A673 (cell line): ENCODE measurements around the gene ADGRF1. TPM values are rescaled to one million over a fixed set of nuclear protein-coding genes. Genes with fewer than 3 reads are reported as not detected.

Experiments
- BruUV-seq: library from RNA; stranded (reverse); fragments of 400-500 nt; replicated peaks from 2 replicates; lab custom pipeline; 2021; lab: Mats Ljungman, UMichigan
- CTCF ChIA-PET: fragments of 300-600 bp; sonication (Branson Sonifier 250); formaldehyde crosslinking; loops from one replicate; lab custom pipeline; 2022; ENCODE audit warnings: antibody characterized with exemption; lab: Charles Lee
- POLR2A ChIA-PET: fragments of 300-600 bp; sonication (Branson Sonifier 250); formaldehyde crosslinking; loops from one replicate; lab custom pipeline; 2022; ENCODE audit warnings: antibody characterized with exemption; ENCODE audit not compliant: low non-redundant PET; lab: Charles Lee
- DNase-seq: peaks from one replicate; pipeline ENCODE4 v3.0.0-alpha.2; 2015; ENCODE audit warnings: low spot score
- H3K27ac ChIP-seq: fragments of 200-600 bp; sonication (generic); 2 replicates; pipeline ENCODE4 v1.5.1; 2016; ENCODE audit warnings: mixed run types, low read depth, mild to moderate bottlenecking, mixed read lengths, antibody characterized with exemption, low read length; ENCODE audit not compliant: poor library complexity, severe bottlenecking
- H3K27me3 ChIP-seq: fragments of 200-600 bp; sonication (generic); replicated peaks from 2 replicates; pipeline ENCODE4 v1.6.1; 2017; ENCODE audit warnings: mixed run types, low read depth, mild to moderate bottlenecking, mixed read lengths, antibody characterized with exemption, low read length; ENCODE audit not compliant: insufficient read depth, poor library complexity
- H3K36me3 ChIP-seq: fragments of 200-600 bp; sonication (generic); 2 replicates; pipeline ENCODE4 v1.6.1; 2016; ENCODE audit warnings: mixed run types, mild to moderate bottlenecking, mixed read lengths, antibody characterized with exemption, low read length; ENCODE audit not compliant: insufficient read depth, poor library complexity, severe bottlenecking
- H3K4me1 ChIP-seq: fragments of 200-600 bp; sonication (generic); 2 replicates; pipeline ENCODE4 v1.6.1; 2017; ENCODE audit warnings: mixed run types, mild to moderate bottlenecking, mixed read lengths, antibody characterized with exemption, low read length; ENCODE audit not compliant: insufficient read depth, poor library complexity, severe bottlenecking
- H3K4me3 ChIP-seq: fragments of 200-600 bp; sonication (generic); 2 replicates; pipeline ENCODE4 v1.5.1; 2016; ENCODE audit warnings: low read depth, mixed run types, mild to moderate bottlenecking, mixed read lengths, low read length; ENCODE audit not compliant: poor library complexity, severe bottlenecking
- H3K9me3 ChIP-seq: fragments of 200-600 bp; sonication (generic); 2 replicates; pipeline ENCODE4 v1.6.1; 2016; ENCODE audit warnings: mixed run types, low read depth, mild to moderate bottlenecking, mixed read lengths, antibody characterized with exemption, low read length; ENCODE audit not compliant: poor library complexity, severe bottlenecking
- EZH2 ChIP-seq: fragments of 200-600 bp; sonication (generic); IDR thresholded peaks from 2 replicates; pipeline ENCODE4 v1.6.1; 2017; ENCODE audit warnings: borderline replicate concordance, low read depth, mild to moderate bottlenecking, mixed read lengths, antibody characterized with exemption, low read length; ENCODE audit not compliant: poor library complexity, severe bottlenecking
- intact Hi-C: fragments of 100-400 bp; cut with micrococcal nuclease; formaldehyde crosslinking; loops from one replicate; pipeline ENCODE4 v1.10.0; 2022; ENCODE audit not compliant: unreplicated experiment
- total RNA-seq: library from RNA; stranded (reverse); gene quantifications from 2 replicates; pipeline ENCODE4 v1.2.3, GENCODE V29; 2021
- TF ChIP-seq, protein P1 (sequence below): fragments of 300-800, 200-600 bp; sonication (generic); conservative IDR thresholded peaks from 2 replicates; pipeline ENCODE4 v1.5.1; 2017; ENCODE audit warnings: low read depth, mild to moderate bottlenecking, antibody characterized with exemption, low read length, moderate library complexity, mixed read lengths

ADGRF1 gene
- total RNA-seq, 1 experiment from 2014 or later = not detected

DNA sequence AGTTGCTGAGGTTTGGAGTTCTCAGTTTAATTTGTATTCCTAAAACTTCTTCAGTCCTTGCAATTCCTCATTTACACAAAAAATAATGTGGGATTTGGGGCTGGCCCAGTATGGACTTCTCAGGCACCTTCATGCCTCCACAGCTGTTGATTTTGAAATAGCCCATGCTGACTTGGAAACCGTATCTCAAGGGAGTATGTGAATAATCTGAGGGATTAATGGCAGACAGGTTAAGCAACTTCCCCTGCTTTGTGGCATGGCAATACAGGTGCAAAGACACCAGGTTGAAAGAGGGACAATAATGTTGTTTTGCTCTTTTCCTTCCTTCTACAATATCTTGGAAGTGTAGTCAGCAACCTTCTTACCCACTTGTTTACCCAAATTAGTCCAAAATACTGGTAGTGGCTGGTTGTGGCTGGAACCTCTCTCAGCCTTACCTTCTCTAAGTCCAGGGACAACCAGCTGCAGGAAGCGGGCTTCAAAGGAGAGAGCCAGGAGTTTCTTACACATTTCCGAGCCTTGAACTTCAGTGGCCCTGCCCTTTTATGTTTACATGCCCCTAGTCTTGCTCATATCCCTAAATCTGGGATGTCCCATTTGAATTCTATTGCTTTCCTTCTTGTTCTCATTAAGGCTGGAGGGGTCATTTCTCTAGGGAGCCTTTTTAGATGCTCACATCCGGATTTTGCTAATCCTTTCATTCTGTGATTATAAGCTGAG lies 44.1 kb upstream of the ADGRF1 start:
- Histone ChIP-seq H3K4me3 (no peak overlapping the region), H3K27ac (no peak overlapping the region), H3K9me3 (no peaks in the 10 kb centered on the region), H3K27me3 (no peaks in the 10 kb centered on the region), H3K4me1 (peaks cover 17% of the 10 kb centered on the region), H3K36me3 (no peaks in the 10 kb centered on the region)
- TF ChIP-seq, protein P1, sequence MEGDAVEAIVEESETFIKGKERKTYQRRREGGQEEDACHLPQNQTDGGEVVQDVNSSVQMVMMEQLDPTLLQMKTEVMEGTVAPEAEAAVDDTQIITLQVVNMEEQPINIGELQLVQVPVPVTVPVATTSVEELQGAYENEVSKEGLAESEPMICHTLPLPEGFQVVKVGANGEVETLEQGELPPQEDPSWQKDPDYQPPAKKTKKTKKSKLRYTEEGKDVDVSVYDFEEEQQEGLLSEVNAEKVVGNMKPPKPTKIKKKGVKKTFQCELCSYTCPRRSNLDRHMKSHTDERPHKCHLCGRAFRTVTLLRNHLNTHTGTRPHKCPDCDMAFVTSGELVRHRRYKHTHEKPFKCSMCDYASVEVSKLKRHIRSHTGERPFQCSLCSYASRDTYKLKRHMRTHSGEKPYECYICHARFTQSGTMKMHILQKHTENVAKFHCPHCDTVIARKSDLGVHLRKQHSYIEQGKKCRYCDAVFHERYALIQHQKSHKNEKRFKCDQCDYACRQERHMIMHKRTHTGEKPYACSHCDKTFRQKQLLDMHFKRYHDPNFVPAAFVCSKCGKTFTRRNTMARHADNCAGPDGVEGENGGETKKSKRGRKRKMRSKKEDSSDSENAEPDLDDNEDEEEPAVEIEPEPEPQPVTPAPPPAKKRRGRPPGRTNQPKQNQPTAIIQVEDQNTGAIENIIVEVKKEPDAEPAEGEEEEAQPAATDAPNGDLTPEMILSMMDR = no peak
- TF ChIP-seq EZH2 = no peak
- ChIA-PET CTCF (no interaction called here), POLR2A (no interaction called here)
- BruUV-seq = no TSS peak
- intact Hi-C loops = no loop called here
- no peak for DNase-seq

DNA sequence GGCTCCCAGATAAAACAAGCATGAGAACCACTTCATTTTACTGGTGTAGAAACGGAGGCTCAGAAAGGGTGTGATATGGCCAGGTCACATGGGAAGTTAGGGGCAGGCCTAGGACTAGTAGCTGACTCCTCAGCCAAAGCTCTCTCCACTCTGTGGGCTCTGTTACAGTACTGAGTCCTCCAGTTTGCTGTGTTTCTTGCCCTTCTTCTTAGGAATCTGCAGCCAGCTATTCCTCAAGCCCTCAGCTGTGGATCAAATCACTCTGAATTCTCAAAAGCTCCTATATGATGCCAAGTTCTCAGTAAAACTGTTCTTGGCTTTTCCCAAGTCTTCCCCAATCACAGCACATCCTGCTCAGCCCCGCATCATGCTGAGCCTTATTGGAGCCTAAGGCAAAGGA lies 42.5 kb upstream of the ADGRF1 start:
- CTCF ChIA-PET = no interaction called here
- intact Hi-C loops = no loop called here

DNA sequence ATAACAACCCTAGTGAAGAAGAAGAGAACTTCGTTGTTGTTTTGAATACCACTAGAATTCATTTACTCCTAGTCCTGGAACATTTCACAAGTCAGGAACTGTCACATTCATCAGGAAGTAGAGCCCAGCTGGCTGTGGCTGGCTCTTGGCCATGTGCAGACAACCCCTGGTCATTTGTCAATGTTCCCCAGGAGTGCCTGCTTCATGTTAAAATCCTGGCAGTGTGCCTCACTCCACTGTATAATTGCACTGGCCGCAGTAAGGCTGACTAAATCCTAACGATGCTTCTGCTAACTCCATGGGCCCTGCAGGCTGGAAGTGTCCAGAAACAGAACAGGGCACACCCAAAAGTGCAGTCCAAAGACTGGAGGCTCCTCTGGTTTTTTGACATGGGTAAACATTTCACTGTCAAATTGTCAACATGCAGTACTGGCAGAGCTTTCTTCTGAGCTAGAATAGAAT lies 41.5 kb upstream of the ADGRF1 start:
- H3K4me1 ChIP-seq = peaks cover 17% of the 10 kb centered on the region
- BruUV-seq = no TSS peak
- H3K36me3 ChIP-seq = no peaks in the 10 kb centered on the region
- TF ChIP-seq, protein P1 = no peak
- no peak for TF ChIP-seq EZH2
- H3K27me3 ChIP-seq = no peaks in the 10 kb centered on the region
- peak; percentile 85 for DNase-seq
- ChIA-PET POLR2A (no interaction called here), CTCF (interaction anchor here (2.1 kb wide), 1 partner anchor 13 kb away, joined by 5 read pairs; no protein-coding TSS in a partner anchor)
- H3K27ac ChIP-seq = no peak overlapping the region
- no peaks in the 10 kb centered on the region for H3K9me3 ChIP-seq
- intact Hi-C loops = no loop called here
- no peak overlapping the region for H3K4me3 ChIP-seq

More for the DNA sequence above, 42.5 kb upstream of the ADGRF1 start:
- H3K27ac ChIP-seq = no peak overlapping the region
- peaks cover 17% of the 10 kb centered on the region for H3K4me1 ChIP-seq
- no peak for TF ChIP-seq EZH2
- TF ChIP-seq, protein P1 = no peak
- no peaks in the 10 kb centered on the region for H3K9me3 ChIP-seq
- H3K36me3 ChIP-seq = no peaks in the 10 kb centered on the region
- DNase-seq = no peak
- no peaks in the 10 kb centered on the region for H3K27me3 ChIP-seq
- no peak overlapping the region for H3K4me3 ChIP-seq
- POLR2A ChIA-PET = no interaction called here
- no TSS peak for BruUV-seq
